BLaER1 (cell line): ENCODE data around the gene NUTM2F.
"Not testable (repeated sequence)": the region's sequence is repeated elsewhere in the genome, so short reads cannot be mapped to it uniquely, and the experiment has no call there.

ENCODE experiments used
- H3K27ac ChIP-seq: shearing (Covaris generic); formaldehyde crosslinking; 2 replicates; pipeline ENCODE4 v1.8.1; 2022
- H3K27me3 ChIP-seq: shearing (Covaris generic); formaldehyde crosslinking; 2 replicates; pipeline ENCODE4 v1.8.1; 2022
- H3K36me3 ChIP-seq: shearing (Covaris generic); formaldehyde crosslinking; 2 replicates; pipeline ENCODE4 v1.8.1; 2022
- H3K4me1 ChIP-seq: shearing (Covaris generic); formaldehyde crosslinking; 2 replicates; pipeline ENCODE4 v1.8.1; 2022
- H3K4me2 ChIP-seq: shearing (Covaris generic); formaldehyde crosslinking; 2 replicates; pipeline ENCODE4 v1.8.1; 2022
- H3K4me3 ChIP-seq: shearing (Covaris generic); formaldehyde crosslinking; 2 replicates; pipeline ENCODE4 v1.8.1; 2022
- H3K9ac ChIP-seq: shearing (Covaris generic); formaldehyde crosslinking; 2 replicates; pipeline ENCODE4 v1.8.1; 2022
- H3K9me3 ChIP-seq: shearing (Covaris generic); formaldehyde crosslinking; 2 replicates; pipeline ENCODE4 v1.8.1; 2022
- H4K20me1 ChIP-seq: shearing (Covaris generic); formaldehyde crosslinking; 2 replicates; pipeline ENCODE4 v1.8.1; 2022

The NUTM2F gene

GRCh38 chr9:94328544-94328943, at the start of gene NUTM2F:
Gene NUTM2F, minus strand, starts transcription at chr9:94328644. Its CDS starts 21 bp downstream, at chr9:94328623.
- peaks cover 16% of the 10 kb centered on the region for H3K4me1 ChIP-seq
- H3K9me3 ChIP-seq, H3K9ac ChIP-seq, H3K27ac ChIP-seq, H3K4me2 ChIP-seq, H3K4me3 ChIP-seq, H3K36me3 ChIP-seq, H4K20me1 ChIP-seq, H3K27me3 ChIP-seq: not testable (repeated sequence)

GRCh38 chr9:94375197-94375596, 46.8 kb upstream of the NUTM2F start:
- H3K27ac ChIP-seq, H3K27me3 ChIP-seq, H4K20me1 ChIP-seq, H3K9me3 ChIP-seq, H3K36me3 ChIP-seq, H3K4me1 ChIP-seq: not testable (repeated sequence)
- peak overlapping the region; percentile 59 for H3K4me2 ChIP-seq
- peak overlapping the region; percentile 79; the same call in 1 of the 2 replicates for H3K9ac ChIP-seq
- H3K4me3 ChIP-seq = peak overlapping the region; percentile 78

GRCh38 chr9:94374176-94375056, 46.0 kb upstream of the NUTM2F start:
- Histone ChIP-seq H3K4me3 (peak overlapping the region; percentile 78), H3K4me2 (peak overlapping the region; percentile 67), H3K9ac (peak overlapping the region; percentile 79), H3K27ac (peak overlapping the region; percentile 81)
- H4K20me1 ChIP-seq, H3K36me3 ChIP-seq, H3K9me3 ChIP-seq, H3K4me1 ChIP-seq, H3K27me3 ChIP-seq: not testable (repeated sequence)

- H3K4me1 ChIP-seq, H4K20me1 ChIP-seq, H3K9ac ChIP-seq, H3K27ac ChIP-seq, H3K9me3 ChIP-seq, H3K36me3 ChIP-seq, H3K27me3 ChIP-seq: not testable (repeated sequence)
- peak overlapping the region; percentile 78 for H3K4me3 ChIP-seq
- peak overlapping the region; percentile 67 for H3K4me2 ChIP-seq
Measured at GRCh38 chr9:94373779-94374175, 45.3 kb upstream of the NUTM2F start.

- H3K27ac ChIP-seq, H3K4me2 ChIP-seq, H3K9ac ChIP-seq, H3K36me3 ChIP-seq, H3K9me3 ChIP-seq, H3K4me3 ChIP-seq, H3K4me1 ChIP-seq, H4K20me1 ChIP-seq, H3K27me3 ChIP-seq: not testable (repeated sequence)
Measured at GRCh38 chr9:94370266-94370665, 41.8 kb upstream of the NUTM2F start.

- H3K4me3 ChIP-seq, H3K4me2 ChIP-seq, H3K27ac ChIP-seq, H3K4me1 ChIP-seq, H3K36me3 ChIP-seq, H3K27me3 ChIP-seq, H3K9me3 ChIP-seq, H4K20me1 ChIP-seq, H3K9ac ChIP-seq: not testable (repeated sequence)
Measured at GRCh38 chr9:94364093-94364614, 35.7 kb upstream of the NUTM2F start.

- not testable (repeated sequence) for H3K4me2 ChIP-seq, H3K27ac ChIP-seq, H3K4me3 ChIP-seq
Measured at GRCh38 chr9:94357158-94357557, 28.7 kb upstream of the NUTM2F start.

GRCh38 chr9:94351901-94352723, 23.7 kb upstream of the NUTM2F start:
- H3K27ac ChIP-seq, H3K9me3 ChIP-seq, H3K36me3 ChIP-seq, H3K4me2 ChIP-seq, H3K4me3 ChIP-seq, H3K27me3 ChIP-seq, H4K20me1 ChIP-seq, H3K9ac ChIP-seq, H3K4me1 ChIP-seq: not testable (repeated sequence)

More at GRCh38 chr9:94357158-94357557, 28.7 kb upstream of the NUTM2F start:
- H4K20me1 ChIP-seq, H3K9me3 ChIP-seq, H3K4me1 ChIP-seq, H3K36me3 ChIP-seq, H3K9ac ChIP-seq, H3K27me3 ChIP-seq: not testable (repeated sequence)

GRCh38 chr9:94348754-94349153, 20.3 kb upstream of the NUTM2F start:
- H3K36me3 ChIP-seq, H3K4me1 ChIP-seq, H3K9ac ChIP-seq, H3K4me2 ChIP-seq, H3K27ac ChIP-seq, H3K9me3 ChIP-seq, H4K20me1 ChIP-seq, H3K27me3 ChIP-seq, H3K4me3 ChIP-seq: not testable (repeated sequence)

- not testable (repeated sequence) for H3K4me3 ChIP-seq, H4K20me1 ChIP-seq, H3K4me1 ChIP-seq, H3K9me3 ChIP-seq, H3K27ac ChIP-seq, H3K4me2 ChIP-seq, H3K27me3 ChIP-seq, H3K36me3 ChIP-seq, H3K9ac ChIP-seq
Measured at GRCh38 chr9:94347451-94347850, 19.0 kb upstream of the NUTM2F start.

GRCh38 chr9:94341703-94342102, 13.3 kb upstream of the NUTM2F start:
- not testable (repeated sequence) for H4K20me1 ChIP-seq, H3K9ac ChIP-seq, H3K27ac ChIP-seq, H3K27me3 ChIP-seq, H3K4me1 ChIP-seq, H3K9me3 ChIP-seq, H3K4me3 ChIP-seq, H3K36me3 ChIP-seq, H3K4me2 ChIP-seq

GRCh38 chr9:94340750-94341149, 12.3 kb upstream of the NUTM2F start:
- H3K9ac ChIP-seq, H3K4me2 ChIP-seq, H3K4me1 ChIP-seq, H3K4me3 ChIP-seq, H3K27me3 ChIP-seq, H3K27ac ChIP-seq, H4K20me1 ChIP-seq, H3K36me3 ChIP-seq, H3K9me3 ChIP-seq: not testable (repeated sequence)

GRCh38 chr9:94339657-94340056, 11.2 kb upstream of the NUTM2F start:
- not testable (repeated sequence) for H3K36me3 ChIP-seq, H3K4me1 ChIP-seq, H3K27ac ChIP-seq, H3K9me3 ChIP-seq, H3K27me3 ChIP-seq, H3K4me3 ChIP-seq, H3K9ac ChIP-seq, H4K20me1 ChIP-seq, H3K4me2 ChIP-seq

- H3K4me1 ChIP-seq, H3K36me3 ChIP-seq, H3K27ac ChIP-seq, H3K4me2 ChIP-seq, H3K9ac ChIP-seq, H4K20me1 ChIP-seq, H3K27me3 ChIP-seq, H3K4me3 ChIP-seq, H3K9me3 ChIP-seq: not testable (repeated sequence)
Measured at GRCh38 chr9:94338723-94339122, 10.3 kb upstream of the NUTM2F start.
